Measurements from ENCODE around the gene CLCA4.

CLCA4 gene

GRCh38 chr1:86618358-86618757 is 71.5 kb downstream of the CLCA4 start:
- no peak for DNase-seq (ENCODE audit: low read depth in 2 of 2)

DNA sequence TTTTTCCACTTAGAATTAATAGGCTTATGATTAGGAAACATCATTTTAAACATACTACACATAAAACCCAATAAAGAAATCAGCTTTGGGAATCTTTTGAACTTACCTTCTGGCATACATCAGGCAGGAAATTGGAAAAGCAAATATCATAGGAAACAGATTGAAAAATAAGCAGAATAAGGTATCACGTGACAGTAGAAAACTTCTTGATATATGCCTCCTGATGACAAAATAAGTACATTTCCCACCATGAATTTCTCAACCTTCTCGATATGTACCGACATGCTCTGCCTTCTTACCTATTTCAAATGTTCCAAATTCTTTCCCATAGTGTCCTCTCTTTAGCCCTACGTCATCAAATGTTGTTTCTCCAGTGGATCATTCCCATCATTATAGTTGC is 72.4 kb downstream of the CLCA4 start:
- no peak for DNase-seq (ENCODE audit: low read depth in 2 of 2)

GRCh38 chr1:86621286-86621685 is 74.4 kb downstream of the CLCA4 start:
- DNase-seq (ENCODE audit: low read depth in 2 of 2) = no peak

Measured in stimulated activated CD4-positive, alpha-beta T cell treated with anti-CD3 and anti-CD28 coated beads, Interleukin-1b, Interleukin-23, amount 100 ng/mL, for 4 hours (primary cell).